GM19438 (cell line): ENCODE results near the gene HOXD11.

Experiments
- ATAC-seq: cut with Tn5 transposase; IDR thresholded peaks from one replicate; pipeline ENCODE4 v1.9.1; 2021; ENCODE audit warnings: low read depth; ENCODE audit not compliant: unreplicated experiment

The HOXD11 gene

GRCh38 chr2:176106581-176107539 lies at the start of gene HOXD11:
Gene HOXD11, plus strand, starts transcription at chr2:176107280. Its CDS starts 76 bp downstream, at chr2:176107356.
- ATAC-seq = no peak

- no peak for ATAC-seq
Observed at GRCh38 chr2:176063958-176064357, 43.1 kb upstream of the HOXD11 start.

- ATAC-seq = no peak
Observed at GRCh38 chr2:176066645-176067588, 40.2 kb upstream of the HOXD11 start.

- ATAC-seq = no peak
Observed at GRCh38 chr2:176067589-176068418, 39.3 kb upstream of the HOXD11 start.

DNA sequence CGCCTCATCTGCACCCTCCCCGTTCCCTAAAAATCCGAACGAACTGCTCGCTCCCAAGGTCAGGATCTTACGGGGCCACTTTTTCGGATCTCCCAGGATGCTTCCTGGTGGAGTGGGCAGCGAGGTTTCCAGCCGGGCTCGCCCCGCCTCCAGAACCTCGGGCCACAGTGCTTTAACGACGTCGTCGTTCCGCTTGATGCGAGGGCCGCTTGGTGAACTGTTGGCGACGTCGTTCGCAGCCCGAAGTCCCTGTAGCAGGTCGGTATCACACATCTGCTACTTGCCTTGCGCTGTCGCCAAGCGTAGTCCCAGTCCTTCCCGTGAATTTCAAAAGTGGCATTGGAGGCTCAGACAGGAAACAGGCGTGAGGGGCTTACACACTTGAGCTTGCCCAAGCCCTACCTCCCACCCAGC lies 38.7 kb upstream of the HOXD11 start:
- no peak for ATAC-seq

DNA sequence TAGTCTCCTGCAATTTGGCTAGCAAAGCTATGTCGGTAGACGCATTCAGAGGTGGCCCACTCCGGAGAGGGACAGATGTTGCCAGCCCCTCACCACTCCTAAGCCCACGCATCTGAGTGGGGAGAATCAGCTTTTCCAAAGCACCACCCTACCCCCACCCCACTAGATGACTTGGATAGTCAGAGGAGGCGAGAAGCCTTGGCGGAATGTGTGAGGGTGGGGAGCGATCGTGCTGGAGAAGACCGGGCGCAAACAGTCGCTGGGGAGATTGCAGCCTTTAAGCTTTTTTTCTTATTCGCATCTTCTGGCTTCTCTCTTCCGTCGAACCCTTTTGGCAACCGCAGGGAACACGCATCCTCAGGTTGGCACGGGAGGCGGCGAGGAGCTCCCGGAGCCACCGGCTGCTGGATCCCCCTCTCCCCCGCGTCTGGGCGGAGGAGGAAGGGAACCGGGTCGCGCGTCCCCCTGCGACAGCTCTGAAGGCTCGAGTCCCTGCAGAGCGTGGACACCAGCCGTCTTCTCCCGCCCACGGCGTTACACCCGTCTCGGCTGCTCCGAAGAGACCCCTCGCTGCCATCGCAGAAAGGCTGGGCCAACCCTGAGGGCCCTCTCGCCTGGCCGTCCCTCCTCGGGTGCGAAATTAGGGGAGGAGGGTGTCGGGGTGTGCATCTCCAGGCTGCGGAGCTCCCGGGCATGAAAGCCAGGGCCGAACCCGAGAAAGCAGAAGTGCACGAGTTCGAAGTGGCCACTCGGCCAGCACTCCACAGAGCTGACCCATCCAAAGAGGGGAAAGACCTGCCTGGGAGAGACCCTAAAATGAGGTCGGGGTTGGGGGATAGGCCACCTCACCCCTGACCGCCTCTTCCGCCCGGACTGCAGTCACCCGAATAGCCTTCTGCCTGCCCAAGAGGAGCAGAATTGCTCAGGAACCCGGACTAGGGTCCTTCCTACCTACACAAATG lies 35.5 kb upstream of the HOXD11 start:
- no peak for ATAC-seq

DNA sequence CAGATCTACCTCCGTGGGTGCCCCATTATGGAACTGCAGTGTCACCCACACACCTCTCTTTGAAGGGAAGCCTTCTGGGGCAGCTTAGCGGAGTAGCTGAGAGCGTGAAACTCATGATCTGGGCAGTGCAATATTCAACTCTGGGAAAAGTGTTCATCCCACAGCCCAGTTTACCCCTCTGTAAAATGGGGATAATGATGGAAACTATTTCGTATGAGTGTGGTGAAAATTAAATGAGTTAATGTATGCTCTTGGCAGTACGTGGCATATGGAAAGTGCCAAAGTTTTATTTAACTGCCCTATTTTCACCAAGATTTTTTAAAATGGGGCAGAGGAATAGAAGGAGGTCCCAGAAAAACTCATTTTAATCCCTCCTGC lies 34.8 kb upstream of the HOXD11 start:
- no peak for ATAC-seq

GRCh38 chr2:176072951-176073904 lies 33.9 kb upstream of the HOXD11 start:
- no peak for ATAC-seq

DNA sequence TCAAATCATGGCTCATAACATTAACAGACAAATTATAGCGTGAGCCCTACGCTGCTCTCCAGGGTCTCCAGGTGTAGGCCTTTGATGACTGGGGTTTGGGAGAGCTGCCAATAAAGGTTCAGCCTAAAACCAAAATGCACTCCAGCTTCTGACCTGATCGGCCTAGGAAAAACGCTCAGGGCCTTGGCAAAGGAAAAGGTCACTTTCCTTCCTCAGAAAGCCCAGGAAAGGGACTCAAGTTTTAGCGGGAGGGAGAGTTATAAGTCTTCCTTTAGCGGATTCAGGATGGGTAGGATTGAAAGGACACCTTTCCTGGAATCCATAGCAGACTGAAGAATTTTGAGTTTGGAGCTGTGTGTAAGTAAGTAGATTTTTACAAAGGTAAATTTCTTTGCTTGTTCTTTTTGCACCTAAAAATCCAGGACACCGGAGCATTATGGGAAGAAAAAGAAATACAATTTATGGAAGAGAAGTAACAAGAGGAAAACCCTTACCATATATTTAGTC lies 32.1 kb upstream of the HOXD11 start:
- ATAC-seq = no peak

DNA sequence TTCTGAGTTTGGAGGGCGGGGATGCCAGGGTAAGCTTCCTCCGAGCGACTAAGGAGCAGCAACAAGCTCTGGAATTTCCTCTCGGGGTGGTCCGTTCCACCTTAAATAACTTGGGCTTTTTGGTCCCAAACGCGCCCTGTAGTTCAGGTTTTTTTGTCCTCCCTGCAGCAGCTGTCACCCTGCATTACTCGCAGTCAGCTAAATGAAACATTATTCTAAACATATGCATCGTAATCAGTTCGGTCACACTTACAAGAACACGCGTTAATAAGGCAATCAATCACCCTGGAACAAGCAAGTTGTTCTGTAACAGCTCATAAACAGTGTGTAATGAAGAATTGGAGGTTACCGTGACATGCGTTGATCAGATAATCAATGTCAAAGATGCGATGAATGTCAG lies 31.6 kb upstream of the HOXD11 start:
- no peak for ATAC-seq

DNA sequence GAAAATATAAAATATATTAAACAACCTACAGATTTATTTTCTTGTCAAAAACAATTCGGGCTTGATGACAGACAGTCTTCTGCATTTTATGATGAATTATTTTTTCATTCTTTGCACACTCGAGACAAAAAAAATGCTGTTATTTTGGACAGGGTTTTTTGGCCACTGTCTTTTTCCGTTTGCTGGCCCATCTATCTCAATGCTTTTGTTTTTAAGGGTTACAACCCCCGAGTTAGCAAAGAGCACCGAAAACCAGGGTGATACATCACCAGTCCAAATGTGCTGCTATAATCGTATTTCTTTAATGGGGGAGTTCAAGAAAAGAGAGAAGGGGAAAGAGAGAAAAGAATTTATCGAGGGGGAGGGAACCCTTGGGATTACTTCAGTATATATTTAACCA lies 31.0 kb upstream of the HOXD11 start:
- no peak for ATAC-seq

DNA sequence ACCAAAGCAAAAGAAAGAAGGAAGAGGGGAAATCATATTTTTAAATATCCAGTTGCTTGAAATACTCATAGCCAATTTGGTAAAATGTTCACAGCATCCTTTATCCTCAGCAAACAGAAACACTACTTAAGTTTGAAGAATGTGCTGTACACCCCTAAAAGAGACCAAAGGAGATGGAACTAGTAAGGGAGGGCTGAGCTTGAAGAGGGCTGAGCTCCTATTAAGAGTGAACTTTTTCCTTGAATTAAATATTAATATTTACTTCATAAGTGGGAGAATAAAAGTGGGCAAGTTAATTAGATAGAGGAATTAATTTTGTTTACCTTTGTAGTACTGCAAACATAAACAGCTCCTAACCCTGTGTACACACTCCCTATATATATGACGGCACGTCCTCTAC lies 30.3 kb upstream of the HOXD11 start:
- ATAC-seq = no peak

- no peak for ATAC-seq
Observed at GRCh38 chr2:176078541-176079284, 28.4 kb upstream of the HOXD11 start.

GRCh38 chr2:176079285-176079830 lies 27.7 kb upstream of the HOXD11 start:
- no peak for ATAC-seq

- ATAC-seq = no peak
Observed at GRCh38 chr2:176079831-176080539, 27.1 kb upstream of the HOXD11 start.
